ENCODE measurements around the gene CDH4.
"Not testable (repeated sequence)": the region's sequence is repeated elsewhere in the genome, so short reads cannot be mapped to it uniquely, and the experiment has no call there.

Gene CDH4

DNA sequence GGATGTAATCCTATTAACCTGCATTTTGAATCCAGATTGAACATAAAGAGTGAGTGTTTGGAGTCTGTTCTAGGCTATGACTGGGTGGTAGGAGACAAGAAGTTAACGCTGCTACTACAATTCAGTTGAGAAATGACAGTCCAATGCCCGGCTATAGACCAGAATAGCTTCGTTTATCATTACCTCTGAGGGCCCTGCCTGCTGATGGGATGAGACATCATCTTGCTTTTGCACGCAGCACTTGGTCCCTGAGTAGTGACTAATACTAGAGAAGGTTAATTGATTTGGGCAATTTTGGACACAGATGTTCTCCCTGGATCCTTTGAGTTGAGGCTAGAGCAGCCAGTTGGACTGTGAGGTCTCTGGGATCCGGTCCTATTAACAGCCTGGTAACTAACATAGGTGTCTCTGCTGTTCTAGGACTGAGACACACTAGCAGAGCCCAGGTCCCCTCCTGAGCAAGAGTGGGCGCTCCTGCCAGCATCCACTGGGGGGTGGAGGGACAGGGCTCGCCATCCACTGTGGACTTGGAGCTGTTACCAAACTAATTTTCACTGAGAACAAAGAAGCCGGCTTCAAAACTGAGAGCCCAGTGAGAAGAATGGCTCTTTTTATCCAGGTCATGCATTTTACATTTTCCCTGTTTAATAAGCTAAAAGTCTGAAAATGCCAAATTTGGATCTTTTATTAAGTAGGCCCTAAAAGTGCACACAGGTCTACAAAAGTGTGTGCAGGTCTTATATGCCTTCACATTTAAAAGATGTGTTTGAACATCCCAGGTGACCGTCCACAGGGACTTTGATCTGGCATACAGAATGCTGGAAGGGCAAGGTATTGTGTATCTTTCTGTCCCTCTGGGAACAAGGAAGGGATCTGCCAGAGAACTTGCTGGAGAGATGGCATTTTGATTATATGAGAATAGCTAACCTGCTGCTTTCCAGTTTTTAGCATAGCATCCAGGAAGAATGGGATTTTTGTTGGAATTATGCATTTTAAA is 212.5 kb downstream of the CDH4 start:
- DNase-seq = no peak

DNA sequence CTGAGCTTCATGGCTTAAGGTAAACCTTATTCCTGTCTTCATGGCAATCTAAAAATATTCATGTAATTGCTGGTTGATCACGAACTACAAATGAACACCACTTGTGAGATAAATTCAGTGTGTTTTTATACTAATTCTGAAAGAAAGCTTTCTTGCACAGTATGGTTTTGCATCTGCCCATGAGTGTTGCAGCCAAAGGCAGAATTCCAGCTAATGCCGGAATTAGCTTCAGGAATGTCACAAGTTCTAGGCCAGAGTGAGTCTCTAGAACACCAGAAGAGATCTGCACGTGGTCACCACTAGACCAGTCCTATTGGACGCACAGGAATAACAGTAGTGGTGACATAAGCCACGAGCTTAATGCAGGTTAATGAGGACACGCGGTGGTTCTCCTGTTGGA is 223.7 kb downstream of the CDH4 start:
- DNase-seq = no peak

DNA sequence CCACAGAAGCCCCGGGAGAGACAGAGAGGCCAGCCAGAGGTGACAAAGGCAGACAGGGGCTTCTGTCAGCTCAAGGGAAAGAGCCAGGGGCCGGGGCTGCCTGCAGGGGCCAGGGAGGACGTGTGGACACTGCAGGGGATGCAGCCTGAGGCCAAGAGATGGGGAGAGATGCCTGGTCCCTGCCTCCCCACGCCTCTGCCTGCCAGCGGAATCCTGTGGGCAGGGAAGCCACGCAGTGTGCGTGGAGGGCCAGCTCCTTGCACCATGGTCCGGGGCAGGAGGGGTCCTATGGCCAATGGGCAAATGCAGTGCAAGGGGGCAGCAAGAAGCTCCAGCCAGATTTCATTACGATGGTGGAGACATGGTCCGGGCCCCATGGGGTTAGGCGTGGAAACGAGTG is 224.9 kb downstream of the CDH4 start:
- DNase-seq = no peak

DNA sequence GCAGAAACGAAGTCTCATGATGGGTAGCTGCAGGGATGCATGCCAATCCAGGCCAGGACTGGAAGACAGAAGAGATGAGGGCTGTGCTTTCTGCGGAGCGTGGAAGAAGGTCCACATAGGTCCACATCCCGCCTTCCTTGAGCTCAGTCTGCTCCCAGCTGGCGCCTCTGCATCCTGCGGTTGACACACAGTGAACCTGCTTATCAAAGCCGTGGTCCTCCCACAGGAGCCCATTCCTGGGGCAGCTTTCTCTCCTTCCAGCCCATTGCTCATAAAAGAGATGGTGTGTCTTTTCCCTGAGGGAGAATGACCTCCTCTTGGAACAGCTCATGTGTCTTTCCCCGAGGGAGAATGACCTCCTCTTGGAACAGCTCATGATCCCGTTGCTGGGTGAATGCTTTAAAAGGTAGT is 225.4 kb downstream of the CDH4 start:
- DNase-seq = no peak

DNA sequence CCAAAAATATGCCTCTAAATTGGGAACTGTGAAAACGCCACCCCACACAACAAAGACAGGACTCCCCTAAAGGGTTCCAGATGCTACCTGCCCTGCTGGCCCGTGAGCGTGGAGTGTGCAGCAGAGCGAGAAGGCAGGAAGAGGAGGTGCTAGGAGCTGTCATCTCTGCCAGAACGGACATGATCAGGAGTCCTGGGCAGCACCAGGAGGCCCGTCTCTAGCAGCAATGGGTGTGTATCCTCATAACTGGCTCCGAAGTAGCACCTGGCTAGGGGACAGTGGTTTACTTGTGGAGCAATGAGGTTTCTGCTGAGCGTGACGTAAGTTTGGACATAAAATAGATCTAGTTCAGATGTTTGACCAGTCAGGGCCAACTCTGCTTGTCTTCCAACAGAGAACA is 226.0 kb downstream of the CDH4 start:
- DNase-seq = no peak

DNA sequence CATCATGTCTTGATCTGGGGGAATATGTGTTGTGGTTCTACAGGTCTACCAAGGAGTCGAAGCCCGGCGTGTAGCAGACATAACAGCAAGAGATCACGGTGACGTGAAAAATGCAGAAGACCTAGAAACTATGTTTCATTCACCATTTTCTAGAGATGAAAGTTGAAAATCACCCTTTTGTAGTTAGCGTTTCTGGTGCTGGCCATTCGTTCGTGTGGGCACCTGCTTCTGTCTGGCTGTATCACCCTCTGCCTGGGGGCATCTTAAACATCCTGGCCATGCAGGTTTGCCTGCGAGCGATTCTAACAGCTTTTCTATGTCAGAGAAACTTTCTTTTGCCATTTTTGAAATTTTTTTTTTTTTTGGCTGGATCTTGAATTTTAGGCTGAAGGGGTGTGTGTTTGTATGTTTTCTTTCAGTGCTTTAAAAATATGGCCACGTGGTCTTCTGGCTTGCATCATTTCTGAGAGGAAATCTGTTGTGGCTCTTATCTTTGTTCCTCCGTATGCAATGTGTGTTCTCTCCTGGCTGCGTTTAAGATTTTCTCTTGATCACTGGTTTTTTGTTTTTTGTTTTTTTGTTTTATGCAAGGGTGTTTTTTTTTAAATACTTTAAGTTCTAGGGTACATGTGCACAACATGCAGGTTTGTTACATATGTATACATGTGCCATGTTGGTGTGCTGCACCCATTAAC is 226.7 kb downstream of the CDH4 start:
- DNase-seq = no peak

DNA sequence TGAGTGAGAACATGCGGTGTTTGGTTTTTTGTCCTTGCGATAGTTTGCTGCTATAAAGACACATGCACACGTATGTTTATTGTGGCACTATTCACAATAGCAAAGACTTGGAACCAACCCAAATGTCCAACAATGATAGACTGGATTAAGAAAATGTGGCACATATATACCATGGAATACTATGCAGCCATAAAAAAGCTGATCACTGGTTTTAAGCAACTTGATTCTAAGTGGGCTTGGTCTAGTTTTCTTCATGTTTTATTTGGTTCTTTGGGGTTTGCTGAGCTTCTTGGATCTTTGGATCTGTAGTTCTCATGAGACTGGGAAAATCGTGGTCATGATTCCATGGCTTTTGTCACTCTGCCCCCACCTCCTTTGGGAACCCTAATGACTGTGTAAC is 227.4 kb downstream of the CDH4 start:
- not testable (repeated sequence) for DNase-seq

DNA sequence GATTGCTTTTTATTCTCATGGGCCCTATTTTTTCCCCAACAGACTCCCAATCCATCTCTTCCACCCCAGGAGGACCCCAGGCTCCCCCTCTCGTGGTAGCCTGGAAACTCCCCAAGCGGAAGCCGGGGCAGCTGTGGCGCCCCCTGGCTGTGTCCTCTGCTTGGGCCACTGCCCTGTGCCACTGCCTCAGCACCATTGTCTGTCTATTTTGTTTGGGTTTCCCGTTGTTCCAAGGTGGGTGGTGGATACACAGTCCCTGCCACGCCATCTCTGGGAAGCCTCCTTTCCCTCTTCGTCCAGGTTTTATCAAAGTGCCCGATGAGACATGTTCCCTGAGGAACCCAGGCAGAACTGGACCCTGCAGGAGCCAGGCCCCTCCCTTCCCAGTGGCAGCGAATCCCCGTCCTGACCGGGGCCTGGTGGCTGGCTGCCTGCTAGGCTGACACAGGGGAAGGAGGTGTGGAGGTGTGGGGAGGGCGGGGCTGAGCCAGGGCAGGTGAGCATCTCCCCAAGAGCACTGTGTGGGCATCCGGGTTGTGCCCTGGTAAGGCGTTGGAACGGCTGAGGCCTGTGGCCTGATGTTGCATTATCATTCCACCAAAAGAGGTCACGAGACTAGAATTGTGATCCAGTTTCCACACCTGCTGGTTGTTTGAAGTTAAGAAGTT is 228.2 kb downstream of the CDH4 start:
- no peak for DNase-seq

DNA sequence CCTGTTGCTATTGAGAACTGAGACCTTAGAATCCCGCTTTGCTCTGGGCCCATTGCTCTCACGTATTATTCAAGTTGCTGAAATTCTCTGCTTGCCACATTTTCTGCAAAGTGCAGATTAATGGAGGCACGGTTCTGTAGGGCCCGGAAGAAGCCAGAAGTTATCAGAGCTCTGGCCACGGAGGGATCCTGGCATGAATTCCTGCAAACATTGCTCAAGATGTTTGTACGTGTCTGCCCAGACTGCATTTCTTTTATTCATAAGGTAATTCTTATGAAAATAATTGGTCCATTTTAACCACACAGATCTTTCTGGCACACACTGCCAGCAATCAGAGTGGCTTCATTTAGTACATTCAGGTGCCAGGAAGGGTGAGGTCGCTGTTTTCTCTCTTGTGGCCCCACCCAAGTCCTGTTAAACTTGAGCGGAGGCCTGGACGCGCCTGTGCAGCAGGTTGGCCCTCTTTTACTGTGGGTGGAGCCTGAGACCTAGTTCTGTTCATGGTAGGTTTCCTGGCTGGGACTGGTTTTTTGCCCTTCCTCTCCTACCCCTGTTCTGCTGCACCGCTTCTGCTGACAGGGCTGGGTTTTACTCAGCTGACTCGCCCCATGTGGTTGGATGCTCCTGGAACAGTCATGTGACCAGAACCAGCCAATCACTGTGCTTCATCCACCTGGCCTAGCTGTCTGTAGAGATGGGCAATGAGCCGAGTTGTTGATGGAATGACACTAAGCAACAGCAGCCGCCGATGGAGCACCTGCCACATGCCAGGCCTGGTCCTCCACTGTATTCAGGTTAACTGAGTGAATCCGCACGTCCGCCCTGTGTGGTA is 230.2 kb downstream of the CDH4 start:
- no peak for DNase-seq

DNA sequence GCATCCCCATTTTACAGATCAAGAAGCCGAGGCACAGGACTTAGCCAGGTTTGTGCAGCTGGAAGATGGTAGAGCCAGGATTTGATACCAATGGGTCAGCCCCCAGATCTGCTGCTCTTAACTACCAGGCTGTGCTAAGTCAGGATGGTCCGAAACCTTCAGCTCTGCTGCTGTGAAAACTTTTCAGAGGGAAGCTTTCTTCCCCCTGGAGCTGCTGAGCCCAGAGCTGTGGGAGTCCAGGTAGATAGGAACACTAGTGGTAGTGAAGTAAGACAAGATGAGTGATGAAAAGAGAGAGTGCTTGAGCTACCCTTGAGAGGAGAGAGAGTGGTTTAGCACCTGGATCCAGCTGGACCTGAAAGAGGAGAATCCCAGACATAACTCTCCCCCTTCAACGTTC is 230.8 kb downstream of the CDH4 start:
- DNase-seq = no peak

DNA sequence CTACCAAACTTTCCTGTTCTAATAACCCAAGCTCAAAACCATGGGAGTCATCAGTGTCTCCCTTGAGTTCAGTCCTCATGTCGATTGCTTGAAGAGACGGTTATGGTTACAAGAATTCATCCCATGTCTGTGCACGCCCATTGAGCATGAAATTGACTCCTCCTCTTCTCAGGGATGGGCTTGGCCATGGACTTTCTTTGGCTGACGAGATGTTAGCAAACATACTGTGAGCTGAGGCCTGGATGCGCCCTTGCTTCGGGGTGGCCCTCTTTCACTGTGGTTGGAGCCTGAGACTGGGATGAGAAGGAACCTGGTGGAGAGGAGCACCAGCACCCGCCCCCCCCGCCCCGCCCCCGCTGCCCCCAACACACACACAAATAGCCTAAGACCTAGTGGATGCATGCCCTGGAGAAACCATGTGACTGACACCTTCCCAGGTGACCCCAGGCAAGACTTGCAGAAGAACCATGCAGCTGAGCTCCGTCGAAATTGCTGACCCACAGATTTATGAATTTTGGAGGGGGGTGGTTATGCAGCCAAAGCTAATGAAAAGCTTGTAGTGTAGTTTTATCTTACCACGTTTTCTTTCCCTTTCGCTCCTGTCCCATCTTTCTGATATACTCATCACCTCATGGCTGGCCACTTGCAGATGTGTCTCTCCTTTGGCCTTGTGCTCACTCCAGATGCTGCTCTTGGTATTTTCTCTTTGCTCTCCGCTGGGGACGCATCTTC is 231.4 kb downstream of the CDH4 start:
- DNase-seq = no peak

DNA sequence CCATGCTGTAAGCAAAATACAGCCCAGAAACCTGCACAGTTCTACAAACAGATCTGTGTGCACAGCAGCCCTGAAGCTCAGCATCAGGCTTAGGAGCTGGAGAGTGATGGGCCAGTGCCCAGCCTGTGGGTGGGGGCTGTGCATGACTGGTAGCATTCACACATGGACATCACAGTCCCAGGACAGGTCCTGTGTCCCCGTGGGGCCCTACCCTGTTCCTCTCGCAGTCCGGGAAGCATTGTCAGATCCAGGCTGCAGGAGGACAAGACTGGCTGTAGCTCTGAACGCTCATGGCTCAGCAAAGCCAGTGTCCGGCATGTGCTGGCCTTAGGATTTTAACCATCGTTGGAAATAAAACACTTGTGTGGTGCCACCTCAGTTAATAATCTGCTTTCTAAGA is 234.1 kb downstream of the CDH4 start:
- no peak for DNase-seq

DNA sequence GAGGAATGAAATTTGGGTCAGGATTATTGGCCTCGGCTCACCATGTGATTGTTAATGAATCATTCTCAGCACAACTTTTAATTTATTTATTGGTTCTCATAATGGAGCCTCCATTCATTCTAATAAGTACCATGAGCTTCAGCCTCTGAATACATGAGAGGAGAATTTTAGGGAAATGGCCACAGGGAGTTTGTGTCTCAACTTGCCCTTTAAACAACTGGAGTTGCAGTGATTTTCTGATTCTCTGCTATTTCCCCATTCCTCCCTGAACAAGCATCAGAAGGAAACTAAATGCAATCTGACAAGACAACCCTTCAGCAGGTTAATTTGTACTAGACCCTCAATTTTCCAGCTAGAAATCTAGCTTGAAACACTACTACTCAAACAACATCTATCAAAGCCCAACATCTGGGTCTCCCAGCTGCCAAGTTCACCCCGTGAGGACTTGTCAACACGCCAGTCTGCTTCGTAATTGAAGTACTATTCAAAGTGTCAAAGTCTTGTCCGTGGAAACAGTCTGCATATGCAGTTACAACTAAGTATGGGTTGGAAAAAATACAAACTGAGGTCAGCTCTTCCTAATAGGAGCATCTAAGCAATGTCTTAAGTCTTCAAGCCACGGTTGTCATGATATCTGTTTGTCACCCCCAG is 235.4 kb downstream of the CDH4 start:
- no peak for DNase-seq

DNA sequence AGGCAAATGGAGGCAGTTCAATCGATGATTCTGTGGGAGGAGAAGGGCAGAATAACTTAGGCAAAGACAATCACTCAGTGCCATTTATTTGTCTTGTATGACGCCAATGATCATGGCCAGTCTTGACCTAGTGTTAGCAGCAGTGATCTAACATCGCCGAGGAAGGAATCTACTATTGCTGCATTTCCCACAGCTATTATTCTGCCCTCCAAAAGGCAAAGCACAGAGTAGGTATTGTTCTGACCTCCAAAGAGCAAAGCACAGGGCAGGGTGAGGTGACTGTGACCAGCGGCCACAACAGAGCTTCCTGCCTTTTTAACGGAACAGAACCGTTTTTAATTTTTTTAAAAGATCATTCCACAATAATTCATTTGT is 235.9 kb downstream of the CDH4 start:
- no peak for DNase-seq

DNA sequence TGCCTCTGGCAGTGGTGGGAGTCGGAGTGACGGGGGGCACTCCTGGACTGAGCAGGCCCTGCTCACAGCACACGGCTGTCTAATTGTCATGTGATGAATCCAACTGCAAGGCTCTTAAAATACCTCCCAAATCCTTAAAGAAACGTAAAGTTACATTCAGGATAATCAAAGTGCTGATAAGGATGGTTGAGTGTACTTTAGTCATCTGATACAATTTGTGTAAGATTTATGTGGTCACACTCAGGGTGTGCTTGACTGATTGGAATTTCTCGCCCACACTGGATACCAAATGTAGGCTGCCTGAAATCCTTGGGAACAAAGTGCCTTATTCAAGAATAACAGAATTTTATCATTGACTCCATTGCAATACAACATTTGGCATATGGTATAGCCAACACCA is 238.7 kb downstream of the CDH4 start:
- DNase-seq = no peak

DNA sequence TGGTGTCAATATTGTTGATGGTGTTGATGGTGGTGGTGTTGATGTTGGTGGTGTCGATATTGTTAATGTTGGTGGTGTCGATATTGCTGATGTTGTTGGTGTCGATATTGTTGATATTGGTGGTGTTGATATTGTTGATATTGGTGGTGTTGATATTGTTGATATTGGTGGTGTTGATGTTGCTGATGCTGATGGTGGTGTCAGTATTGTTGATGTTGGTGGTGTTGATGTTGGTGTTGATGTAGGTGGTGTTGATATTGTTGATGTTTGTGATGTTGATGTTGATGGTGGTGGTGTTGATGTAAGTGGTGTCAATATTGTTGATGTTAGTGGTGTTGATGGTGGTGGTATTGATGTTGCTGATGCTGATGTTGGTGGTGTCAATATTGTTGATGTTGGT is 240.0 kb downstream of the CDH4 start:
- DNase-seq = no peak

DNA sequence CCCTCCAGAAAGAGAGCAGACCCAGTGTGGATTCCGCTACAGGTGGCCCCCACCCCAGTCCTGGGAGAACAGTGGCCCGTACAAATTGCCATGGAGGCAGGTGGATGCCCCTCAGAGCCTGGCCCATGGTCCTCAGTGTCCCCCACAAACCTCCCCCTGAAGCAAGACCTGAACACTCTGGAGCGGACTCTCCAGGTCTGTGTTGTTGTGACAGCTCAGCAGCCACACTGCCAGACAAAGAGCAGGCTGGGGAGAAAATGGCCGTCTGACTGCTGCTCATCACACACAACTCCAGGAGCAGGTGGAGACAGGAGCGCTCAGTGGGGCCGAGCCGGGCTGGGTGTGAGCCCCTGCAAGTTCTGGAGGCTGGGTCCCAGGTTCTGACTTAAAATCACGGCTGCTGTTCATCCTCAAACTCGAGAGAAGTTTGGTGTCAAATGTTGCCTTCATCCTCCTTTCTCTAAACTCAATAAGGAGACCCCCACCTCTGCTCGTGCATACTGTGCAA is 241.8 kb downstream of the CDH4 start:
- DNase-seq = no peak

DNA sequence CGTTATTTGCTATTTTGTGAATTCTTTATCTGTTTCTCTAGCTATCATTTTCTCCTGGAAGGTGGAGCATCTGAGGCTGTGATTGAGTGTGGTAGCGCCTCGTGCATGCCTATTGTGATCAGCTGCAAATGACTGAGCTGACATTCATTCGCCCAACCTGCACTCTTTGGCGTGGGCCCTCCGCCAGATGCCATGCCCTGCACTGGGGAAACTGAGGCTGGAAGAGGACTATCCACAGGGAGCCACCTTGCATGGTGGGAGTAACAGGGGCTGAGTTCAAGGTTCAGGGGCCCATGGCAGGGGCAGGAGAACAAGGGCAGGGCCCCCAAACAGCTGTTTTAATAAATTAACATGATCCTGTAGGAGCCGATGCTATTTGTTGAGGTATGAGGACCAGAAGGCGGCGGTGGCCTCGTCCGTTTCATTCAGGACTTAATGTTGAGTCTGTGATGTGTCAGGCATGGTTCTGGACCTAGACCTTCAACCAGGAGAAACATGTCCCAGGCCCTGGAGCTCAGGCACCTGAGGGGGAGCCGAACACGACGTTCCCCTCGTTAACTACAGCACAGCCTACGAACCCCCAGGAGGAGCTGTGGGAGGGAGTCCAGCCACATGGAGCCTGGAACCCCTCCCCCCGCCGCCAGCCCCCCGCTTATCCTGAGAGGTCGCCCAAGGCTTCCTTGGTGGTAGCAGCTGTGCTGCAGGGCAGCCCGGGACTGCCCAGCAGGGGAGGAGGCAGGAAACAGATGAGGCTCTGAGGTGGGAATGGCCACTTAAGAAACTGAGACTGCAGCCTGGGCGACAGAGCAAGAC is 242.9 kb downstream of the CDH4 start:
- DNase-seq = no peak

DNA sequence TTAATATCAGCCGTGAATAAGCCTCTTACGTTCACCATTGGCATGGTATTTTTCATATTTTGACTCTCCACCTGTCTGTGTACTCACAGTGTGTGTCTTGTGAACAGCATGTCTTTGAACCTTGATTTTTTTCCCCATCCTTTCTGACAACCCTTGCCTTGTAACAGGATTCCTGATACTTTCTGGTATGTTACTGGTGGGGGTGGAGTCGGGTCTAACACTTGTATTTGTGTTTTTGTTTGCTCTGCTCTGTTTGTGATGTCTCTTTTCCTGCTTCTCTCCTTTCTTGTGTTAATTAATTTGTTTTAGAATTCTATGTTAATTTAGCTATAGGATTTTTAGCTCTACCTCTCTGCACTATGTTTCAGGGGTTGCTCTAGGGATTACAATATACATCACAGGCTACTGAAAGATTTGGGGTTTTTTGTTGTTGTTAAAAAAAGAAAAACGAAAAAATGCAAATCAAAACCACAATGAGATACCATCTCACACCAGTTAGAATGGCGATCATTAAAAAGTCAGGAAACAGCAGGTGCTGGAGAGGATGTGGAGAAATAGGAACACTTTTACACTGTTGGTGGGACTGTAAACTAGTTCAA is 245.1 kb downstream of the CDH4 start:
- DNase-seq = no peak

Measured in CD4-positive, alpha-beta T cell treated with Interleukin-17A for 1 hour (primary cell).